PFSK-1 (cell line): Measurements from ENCODE around the gene ARHGAP18.

Experiments
- FOXP2 ChIP-seq: optimal IDR thresholded peaks from 2 replicates; pipeline ENCODE3; 2011; ENCODE audit warnings: borderline replicate concordance, control low read depth, inconsistent platforms; ENCODE audit not compliant: insufficient read depth; ENCODE audit errors: extremely low read length, extremely low read depth
- POLR2AphosphoS5 ChIP-seq: IDR thresholded peaks from 2 replicates; pipeline ENCODE4 v1.6.1; 2012; ENCODE audit warnings: low read depth, mild to moderate bottlenecking, control low read depth, low read length, moderate library complexity
- SIN3A ChIP-seq: IDR thresholded peaks from 2 replicates; pipeline ENCODE4 v1.6.1; 2012; ENCODE audit warnings: mild to moderate bottlenecking, low read length, moderate library complexity, borderline replicate concordance; ENCODE audit not compliant: insufficient read depth
- TAF1 ChIP-seq: IDR thresholded peaks from 2 replicates; pipeline ENCODE4 v1.6.1; 2012; ENCODE audit warnings: low read length, control low read depth, borderline replicate concordance; ENCODE audit not compliant: insufficient read depth
- TF ChIP-seq, protein P1 (sequence below), 2 experiments: IDR thresholded peaks; 2 replicates each; pipeline versions ENCODE4 v1.6.1 to v1.8.0; 2011 to 2012; ENCODE audit warnings: low read depth in 2 of 2, low read length in 2 of 2, control low read depth in 1 of 2, inconsistent platforms in 1 of 2, mild to moderate bottlenecking in 1 of 2, moderate library complexity in 1 of 2; ENCODE audit not compliant: insufficient read depth in 1 of 2

Gene ARHGAP18

DNA sequence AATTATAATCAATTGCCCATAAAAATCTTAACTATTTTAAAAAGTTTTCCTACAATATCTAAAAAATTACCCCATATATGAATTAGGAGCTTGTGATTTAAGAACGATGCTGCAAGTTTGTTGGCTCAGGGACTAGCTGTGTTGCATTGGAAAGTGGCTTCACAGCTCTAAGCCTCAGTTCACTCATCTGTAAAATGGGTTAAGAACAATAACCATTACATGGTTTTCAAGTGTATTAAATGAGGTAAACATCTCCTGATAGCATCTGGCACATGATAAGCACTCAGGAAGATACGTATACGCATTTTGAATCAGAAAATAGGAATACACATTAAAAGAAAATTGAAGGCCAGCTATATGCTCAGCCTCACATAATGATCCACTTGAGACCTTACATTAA lies 76.4 kb downstream of the ARHGAP18 start:
- no peak for TF ChIP-seq FOXP2
- TF ChIP-seq SIN3A = no peak
- TF ChIP-seq, protein P1, sequence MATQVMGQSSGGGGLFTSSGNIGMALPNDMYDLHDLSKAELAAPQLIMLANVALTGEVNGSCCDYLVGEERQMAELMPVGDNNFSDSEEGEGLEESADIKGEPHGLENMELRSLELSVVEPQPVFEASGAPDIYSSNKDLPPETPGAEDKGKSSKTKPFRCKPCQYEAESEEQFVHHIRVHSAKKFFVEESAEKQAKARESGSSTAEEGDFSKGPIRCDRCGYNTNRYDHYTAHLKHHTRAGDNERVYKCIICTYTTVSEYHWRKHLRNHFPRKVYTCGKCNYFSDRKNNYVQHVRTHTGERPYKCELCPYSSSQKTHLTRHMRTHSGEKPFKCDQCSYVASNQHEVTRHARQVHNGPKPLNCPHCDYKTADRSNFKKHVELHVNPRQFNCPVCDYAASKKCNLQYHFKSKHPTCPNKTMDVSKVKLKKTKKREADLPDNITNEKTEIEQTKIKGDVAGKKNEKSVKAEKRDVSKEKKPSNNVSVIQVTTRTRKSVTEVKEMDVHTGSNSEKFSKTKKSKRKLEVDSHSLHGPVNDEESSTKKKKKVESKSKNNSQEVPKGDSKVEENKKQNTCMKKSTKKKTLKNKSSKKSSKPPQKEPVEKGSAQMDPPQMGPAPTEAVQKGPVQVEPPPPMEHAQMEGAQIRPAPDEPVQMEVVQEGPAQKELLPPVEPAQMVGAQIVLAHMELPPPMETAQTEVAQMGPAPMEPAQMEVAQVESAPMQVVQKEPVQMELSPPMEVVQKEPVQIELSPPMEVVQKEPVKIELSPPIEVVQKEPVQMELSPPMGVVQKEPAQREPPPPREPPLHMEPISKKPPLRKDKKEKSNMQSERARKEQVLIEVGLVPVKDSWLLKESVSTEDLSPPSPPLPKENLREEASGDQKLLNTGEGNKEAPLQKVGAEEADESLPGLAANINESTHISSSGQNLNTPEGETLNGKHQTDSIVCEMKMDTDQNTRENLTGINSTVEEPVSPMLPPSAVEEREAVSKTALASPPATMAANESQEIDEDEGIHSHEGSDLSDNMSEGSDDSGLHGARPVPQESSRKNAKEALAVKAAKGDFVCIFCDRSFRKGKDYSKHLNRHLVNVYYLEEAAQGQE (IDR thresholded peaks at IDR 0.05; ENCODE audit: insufficient read depth in 1 of 2, low read depth in 2 of 2, low read length in 2 of 2) = no peak
- no peak for TF ChIP-seq POLR2AphosphoS5
- no peak for TF ChIP-seq TAF1

DNA sequence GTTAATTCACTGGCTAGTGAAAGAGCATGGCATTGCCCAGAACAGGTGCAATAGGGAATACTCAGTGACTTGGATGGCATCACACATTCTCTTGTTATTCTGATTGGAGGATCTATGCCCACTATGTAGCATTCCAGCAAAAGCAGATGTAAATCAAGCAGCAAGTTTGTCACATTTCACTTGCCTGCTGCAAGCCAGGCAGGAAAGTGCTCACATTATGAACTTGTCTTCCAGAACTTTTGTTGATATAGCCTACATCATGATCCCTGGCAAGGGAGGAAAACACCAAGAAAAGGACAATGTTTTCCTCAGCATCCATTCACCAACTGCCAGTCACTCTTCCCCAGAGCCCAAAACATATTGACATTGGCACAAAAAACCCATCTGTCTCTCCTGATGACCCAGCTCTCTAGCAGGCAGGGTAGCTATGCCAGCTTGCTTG lies 77.8 kb downstream of the ARHGAP18 start:
- no peak for TF ChIP-seq FOXP2
- no peak for TF ChIP-seq SIN3A
- TF ChIP-seq, protein P1 (IDR thresholded peaks at IDR 0.05; ENCODE audit: insufficient read depth in 1 of 2, low read depth in 2 of 2, low read length in 2 of 2) = no peak
- TF ChIP-seq POLR2AphosphoS5 = no peak
- no peak for TF ChIP-seq TAF1

DNA sequence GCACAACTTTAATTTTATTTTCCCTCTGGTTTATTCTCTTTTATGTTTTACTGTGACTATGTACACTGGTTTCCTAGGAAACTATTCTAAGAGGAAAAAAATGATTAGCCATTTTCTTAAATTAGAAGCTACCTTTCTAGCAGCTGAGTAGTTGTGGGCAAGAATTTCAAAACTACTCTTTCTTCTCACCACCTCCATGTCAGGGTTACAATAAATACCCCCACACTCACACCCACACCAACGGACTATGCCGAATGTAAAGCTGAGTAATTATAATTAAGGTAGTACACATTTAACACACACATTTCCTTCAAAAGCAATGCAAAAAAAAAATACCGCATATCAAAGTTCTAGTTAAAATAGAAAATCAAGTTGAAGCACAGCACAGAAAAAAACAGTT lies 78.9 kb downstream of the ARHGAP18 start:
- TF ChIP-seq TAF1 (no peak), FOXP2 (no peak), SIN3A (no peak), POLR2AphosphoS5 (no peak)
- TF ChIP-seq, protein P1 (IDR thresholded peaks at IDR 0.05; ENCODE audit: insufficient read depth in 1 of 2, low read depth in 2 of 2, low read length in 2 of 2) = no peak

DNA sequence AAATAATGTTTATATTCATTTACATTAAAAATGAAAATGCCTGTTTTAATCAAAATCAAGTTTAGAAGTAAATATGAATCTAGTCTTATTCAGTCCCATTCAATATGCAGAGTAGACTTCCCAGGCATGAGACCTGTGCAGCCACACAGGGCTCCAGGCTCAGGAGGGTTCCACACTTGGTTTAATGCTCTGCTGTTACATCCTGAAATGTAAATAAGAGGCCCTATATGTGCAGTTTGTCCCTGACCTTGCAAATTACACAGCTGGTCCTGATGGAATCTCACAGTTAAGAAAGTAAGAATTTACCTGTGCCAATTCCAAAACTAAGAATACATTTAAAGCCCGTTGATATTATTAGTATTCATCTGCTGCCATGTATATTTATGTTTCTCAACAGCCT lies 79.4 kb downstream of the ARHGAP18 start:
- no peak for TF ChIP-seq POLR2AphosphoS5
- TF ChIP-seq FOXP2 = no peak
- TF ChIP-seq TAF1 = no peak
- no peak for TF ChIP-seq SIN3A
- TF ChIP-seq, protein P1 (IDR thresholded peaks at IDR 0.05; ENCODE audit: insufficient read depth in 1 of 2, low read depth in 2 of 2, low read length in 2 of 2) = no peak
